H9 (cell line): Measurements from ENCODE around the gene POLR2J. TPM values are rescaled to one million over a fixed set of nuclear protein-coding genes. Genes with fewer than 3 reads are reported as not detected.

Experiments
- DNase-seq: peaks from one replicate; pipeline ENCODE4 v3.0.0-alpha.2; 2017
- H2AFZ ChIP-seq: one replicate; pipeline ENCODE4 v1.6.1; 2013; ENCODE audit warnings: mild to moderate bottlenecking, low read length, control low read depth, moderate library complexity
- H2AK5ac ChIP-seq: 2 replicates; pipeline ENCODE4 v1.6.1; 2013; ENCODE audit warnings: low read length, control low read depth, mixed read lengths; ENCODE audit not compliant: insufficient read length
- H2BK120ac ChIP-seq: one replicate; pipeline ENCODE4 v1.6.1; 2013; ENCODE audit warnings: low read depth, mild to moderate bottlenecking, low read length, control low read depth, inconsistent platforms; ENCODE audit not compliant: poor library complexity, severe bottlenecking
- H2BK12ac ChIP-seq: 2 replicates; pipeline ENCODE4 v1.6.1; 2013; ENCODE audit warnings: low read length, control low read depth, mixed read lengths, low read depth; ENCODE audit not compliant: insufficient read length
- H2BK15ac ChIP-seq: 2 replicates; pipeline ENCODE4 v1.6.1; 2013; ENCODE audit warnings: low read depth, low read length, control low read depth
- H2BK20ac ChIP-seq: one replicate; pipeline ENCODE4 v1.6.1; 2013; ENCODE audit warnings: low read depth, mild to moderate bottlenecking, low read length, control low read depth, inconsistent platforms; ENCODE audit not compliant: poor library complexity, severe bottlenecking
- H2BK5ac ChIP-seq: 2 replicates; pipeline ENCODE4 v1.6.1; 2013; ENCODE audit warnings: low read length, control low read depth, mixed read lengths; ENCODE audit not compliant: insufficient read length
- H3K14ac ChIP-seq: 2 replicates; pipeline ENCODE4 v1.6.1; 2013; ENCODE audit warnings: low read length, control low read depth; ENCODE audit not compliant: insufficient read depth
- H3K18ac ChIP-seq: 2 replicates; pipeline ENCODE4 v1.6.1; 2013; ENCODE audit warnings: low read depth, mild to moderate bottlenecking, mixed read lengths, low read length, control low read depth; ENCODE audit not compliant: insufficient read length
- H3K23ac ChIP-seq: 2 replicates; pipeline ENCODE4 v1.6.1; 2013; ENCODE audit warnings: low read length, control low read depth, mixed read lengths, low read depth; ENCODE audit not compliant: insufficient read length
- H3K23me2 ChIP-seq: 2 replicates; pipeline ENCODE4 v1.6.1; 2013; ENCODE audit warnings: low read depth, mild to moderate bottlenecking, mixed read lengths, low read length, control low read depth; ENCODE audit not compliant: insufficient read length, poor library complexity, severe bottlenecking
- H3K27ac ChIP-seq: 2 replicates; pipeline ENCODE4 v1.5.1; 2013; ENCODE audit warnings: low read length, control low read depth, mixed read lengths, low read depth; ENCODE audit not compliant: insufficient read length
- H3K27me3 ChIP-seq: 2 replicates; pipeline ENCODE4 v1.6.1; 2013; ENCODE audit warnings: low read length, control low read depth, inconsistent platforms; ENCODE audit not compliant: insufficient read depth
- H3K4ac ChIP-seq: 2 replicates; pipeline ENCODE4 v1.6.1; 2013; ENCODE audit warnings: low read depth, mild to moderate bottlenecking, control low read depth, inconsistent platforms, low read length, moderate library complexity
- H3K4me1 ChIP-seq: 2 replicates; pipeline ENCODE4 v1.6.1; 2013; ENCODE audit warnings: low read length, control low read depth, inconsistent platforms; ENCODE audit not compliant: insufficient read depth
- H3K4me2 ChIP-seq: 2 replicates; pipeline ENCODE4 v1.6.1; 2013; ENCODE audit warnings: low read length, control low read depth, mixed read lengths; ENCODE audit not compliant: insufficient read length, insufficient read depth
- H3K56ac ChIP-seq: 2 replicates; pipeline ENCODE4 v1.6.1; 2013; ENCODE audit warnings: low read depth, mild to moderate bottlenecking, mixed read lengths, low read length, control low read depth; ENCODE audit not compliant: insufficient read length
- H3K79me1 ChIP-seq: 2 replicates; pipeline ENCODE4 v1.6.1; 2013; ENCODE audit warnings: low read depth, mild to moderate bottlenecking, moderate library complexity, low read length, control low read depth, inconsistent platforms; ENCODE audit not compliant: insufficient read depth, poor library complexity, severe bottlenecking
- H3K79me2 ChIP-seq: 2 replicates; pipeline ENCODE4 v1.6.1; 2013; ENCODE audit warnings: low read length, control low read depth, inconsistent platforms; ENCODE audit not compliant: insufficient read depth
- H3K9ac ChIP-seq: 2 replicates; pipeline ENCODE4 v1.6.1; 2013; ENCODE audit warnings: low read length, control low read depth, mixed read lengths; ENCODE audit not compliant: insufficient read length; ENCODE audit errors: extremely low read depth
- H3K9me3 ChIP-seq: one replicate; pipeline ENCODE4 v1.6.1; 2013; ENCODE audit warnings: low read depth, low read length, inconsistent platforms; ENCODE audit not compliant: control insufficient read depth
- H3T11ph ChIP-seq: one replicate; pipeline ENCODE4 v1.6.1; 2013; ENCODE audit warnings: mild to moderate bottlenecking, low read length, control low read depth, inconsistent platforms
- H4K20me1 ChIP-seq: one replicate; pipeline ENCODE4 v1.6.1; 2013; ENCODE audit not compliant: control insufficient read depth, insufficient read length, insufficient read depth
- H4K5ac ChIP-seq: 2 replicates; pipeline ENCODE4 v1.6.1; 2013; ENCODE audit warnings: low read depth, mild to moderate bottlenecking, mixed read lengths, low read length, control low read depth; ENCODE audit not compliant: insufficient read length
- H4K8ac ChIP-seq: replicated peaks from 2 replicates; pipeline ENCODE4 v1.6.1; 2013; ENCODE audit warnings: low read length, control low read depth, mixed read lengths, low read depth; ENCODE audit not compliant: insufficient read length
- H4K91ac ChIP-seq: 2 replicates; pipeline ENCODE4 v1.6.1; 2013; ENCODE audit warnings: low read depth, mild to moderate bottlenecking, moderate library complexity, mixed read lengths, low read length, control low read depth; ENCODE audit not compliant: insufficient read length
- H3K27ac Mint-ChIP-seq, 3 experiments: 2 replicates in 2 of 3; 3 replicates in 1 of 3; pipeline ENCODE4 v1.8.0; 2020 to 2021; ENCODE audit warnings: mixed read lengths in 3 of 3, mild to moderate bottlenecking in 1 of 3, moderate library complexity in 1 of 3
- H3K27me3 Mint-ChIP-seq: 2 replicates; pipeline ENCODE4 v1.8.0; 2021; ENCODE audit warnings: low read depth, mild to moderate bottlenecking, moderate library complexity, mixed read lengths
- H3K36me3 Mint-ChIP-seq, 3 experiments: 2 replicates in 2 of 3; 3 replicates in 1 of 3; pipeline ENCODE4 v1.8.0; 2020 to 2021; ENCODE audit warnings: low read depth in 3 of 3, mixed read lengths in 3 of 3; ENCODE audit not compliant: insufficient read depth in 1 of 3
- H3K4me1 Mint-ChIP-seq, 2 experiments: 2 replicates each; pipeline ENCODE4 v1.8.0; 2020; ENCODE audit warnings: mixed read lengths in 2 of 2
- H3K4me3 Mint-ChIP-seq, 2 experiments: 2 replicates in 1 of 2; 3 replicates in 1 of 2; pipeline ENCODE4 v1.8.0; 2020 to 2021; ENCODE audit warnings: mild to moderate bottlenecking in 2 of 2, mixed read lengths in 2 of 2, moderate library complexity in 1 of 2
- H3K9me3 Mint-ChIP-seq, 2 experiments: 2 replicates in 1 of 2; 3 replicates in 1 of 2; pipeline ENCODE4 v1.8.0; 2020; ENCODE audit warnings: mild to moderate bottlenecking in 2 of 2, mixed read lengths in 2 of 2, moderate library complexity in 1 of 2
- WGBS: extraction: QIAGEN DNeasy Blood & Tissue Kit; methylation state at CpG from one replicate; pipeline ENCODE4 v1.1.7; 2013; ENCODE audit warnings: missing lambda C conversion rate, low lambda C conversion rate, mixed read lengths; ENCODE audit not compliant: insufficient read length; ENCODE audit errors: extremely low coverage; 5-methylcytosine and 5-hydroxymethylcytosine counted together
- total RNA-seq: library from RNA; stranded (reverse); gene quantifications from 2 replicates; pipeline ENCODE4 v1.2.1, GENCODE V29; 2021
- TF ChIP-seq, protein P1 (sequence below): fragments of 200-600 bp; sonication (generic); conservative IDR thresholded peaks from 3 replicates; pipeline ENCODE4 v1.8.0; 2021; ENCODE audit warnings: antibody characterized with exemption, mild to moderate bottlenecking

The POLR2J gene
- total RNA-seq, 1 experiment from 2014 or later = 58.5 TPM

DNA sequence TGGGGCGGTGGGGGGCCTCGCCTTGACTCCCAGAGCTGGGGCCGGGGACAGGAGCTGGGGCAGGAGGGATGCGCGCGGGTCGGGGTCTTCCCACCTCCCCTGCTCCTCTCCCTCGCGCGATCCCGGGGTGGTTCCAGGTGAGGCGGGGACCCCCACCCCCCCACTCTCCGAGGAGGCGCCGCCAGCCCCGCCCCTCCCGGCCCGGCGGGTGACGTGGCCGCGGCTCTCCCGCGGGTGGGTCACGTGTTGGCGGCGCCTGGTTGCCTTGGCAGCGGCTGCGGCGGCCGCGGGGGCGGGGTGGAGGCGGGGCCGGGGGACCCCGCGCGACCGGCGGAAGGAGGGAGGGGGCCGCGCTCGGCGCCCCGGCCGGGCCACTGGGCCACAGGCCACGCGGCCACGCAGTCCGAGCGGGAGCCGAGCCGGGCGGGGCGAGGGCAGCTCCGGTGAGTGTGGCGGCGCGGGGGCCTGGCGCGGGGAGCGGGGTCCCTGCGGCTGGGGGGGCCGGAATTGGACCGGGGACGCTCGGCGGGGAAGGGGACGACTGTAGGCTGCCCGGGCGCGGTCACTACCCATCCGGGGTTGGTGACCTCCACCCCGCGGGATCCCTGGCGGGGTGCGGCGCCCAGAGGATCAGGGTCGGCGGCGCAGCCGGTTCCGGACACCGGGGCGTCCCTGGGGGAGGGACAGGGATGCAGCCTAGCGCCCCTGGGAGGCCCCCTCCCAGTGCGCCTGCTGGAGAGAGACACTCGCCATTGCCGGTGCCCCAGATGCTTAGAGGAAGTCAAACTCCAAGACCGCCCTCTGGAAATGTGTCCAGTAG is 45.3 kb downstream of the POLR2J start, which contains the start of gene ORAI2:
TSS of gene ORAI2 (plus strand) at position 357 of the 820 bp plus-strand sequence. CDS start 5,382 bp downstream, outside the sequence.
- no peaks in the 10 kb centered on the region; the same call in 1 of the 2 replicates for H3K4me1 ChIP-seq

More for the DNA sequence above, 45.3 kb downstream of the POLR2J start, which contains the start of gene ORAI2:
- H3K9ac ChIP-seq = peak within 1 kb of the TSS; percentile 21
- H3K27ac ChIP-seq = no peak within 1 kb of the TSS
- no peak within 1 kb of the TSS for H2BK20ac ChIP-seq
- H3K14ac ChIP-seq = peak within 1 kb of the TSS; percentile 55; the same call in 1 of the 2 replicates
- no peak within 1 kb of the TSS for H2BK12ac ChIP-seq
- peak within 1 kb of the TSS; percentile 40 for H3K4me2 ChIP-seq
- no peak within 1 kb of the TSS for H3K4ac ChIP-seq
- Mint-ChIP-seq H3K27me3 (peaks cover 8% of the 10 kb centered on the region), H3K36me3 (peaks cover 0 to 14% (median 0%) of the 10 kb centered on the region in 3 experiments; a peak in 3 of 7 replicates), H3K4me3 (peak within 1 kb of the TSS; percentile 75 to 87), H3K9me3 (no peaks in the 10 kb centered on the region), H3K27ac (peak within 1 kb of the TSS in 1 of 3 experiments; percentile 78; a peak in 2 of 7 replicates), H3K4me1 (peaks cover 21% of the 10 kb centered on the region in 2 experiments)
- no peak within 1 kb of the TSS for H4K5ac ChIP-seq
- no peak within 1 kb of the TSS for H2AFZ ChIP-seq
- no peak within 1 kb of the TSS for H4K8ac ChIP-seq
- no peak within 1 kb of the TSS for H3K23ac ChIP-seq
- no peaks in the 10 kb centered on the region for H3K79me2 ChIP-seq
- peaks cover 9% of the 10 kb centered on the region for H3K23me2 ChIP-seq
- H2BK5ac ChIP-seq = no peak within 1 kb of the TSS
- no peaks in the 10 kb centered on the region for H3K27me3 ChIP-seq
- no peak within 1 kb of the TSS for H2BK120ac ChIP-seq
- DNase-seq = peak; percentile 68
- H3T11ph ChIP-seq = no peak within 1 kb of the TSS
- no peak within 1 kb of the TSS for H4K91ac ChIP-seq
- no peaks in the 10 kb centered on the region for H4K20me1 ChIP-seq
- H3K18ac ChIP-seq = peak within 1 kb of the TSS; percentile 54
- no CpG with 5 or more reads among the region's 90 CpGs for WGBS
- no peak within 1 kb of the TSS for H2BK15ac ChIP-seq
- TF ChIP-seq, protein P1, sequence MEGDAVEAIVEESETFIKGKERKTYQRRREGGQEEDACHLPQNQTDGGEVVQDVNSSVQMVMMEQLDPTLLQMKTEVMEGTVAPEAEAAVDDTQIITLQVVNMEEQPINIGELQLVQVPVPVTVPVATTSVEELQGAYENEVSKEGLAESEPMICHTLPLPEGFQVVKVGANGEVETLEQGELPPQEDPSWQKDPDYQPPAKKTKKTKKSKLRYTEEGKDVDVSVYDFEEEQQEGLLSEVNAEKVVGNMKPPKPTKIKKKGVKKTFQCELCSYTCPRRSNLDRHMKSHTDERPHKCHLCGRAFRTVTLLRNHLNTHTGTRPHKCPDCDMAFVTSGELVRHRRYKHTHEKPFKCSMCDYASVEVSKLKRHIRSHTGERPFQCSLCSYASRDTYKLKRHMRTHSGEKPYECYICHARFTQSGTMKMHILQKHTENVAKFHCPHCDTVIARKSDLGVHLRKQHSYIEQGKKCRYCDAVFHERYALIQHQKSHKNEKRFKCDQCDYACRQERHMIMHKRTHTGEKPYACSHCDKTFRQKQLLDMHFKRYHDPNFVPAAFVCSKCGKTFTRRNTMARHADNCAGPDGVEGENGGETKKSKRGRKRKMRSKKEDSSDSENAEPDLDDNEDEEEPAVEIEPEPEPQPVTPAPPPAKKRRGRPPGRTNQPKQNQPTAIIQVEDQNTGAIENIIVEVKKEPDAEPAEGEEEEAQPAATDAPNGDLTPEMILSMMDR = no peak
- no peaks in the 10 kb centered on the region for H3K9me3 ChIP-seq
- no peak within 1 kb of the TSS for H3K56ac ChIP-seq
- H2AK5ac ChIP-seq = no peak within 1 kb of the TSS
- no peaks in the 10 kb centered on the region for H3K79me1 ChIP-seq
